ENCODE results near the gene ITIH1. TPM values are rescaled to one million over a fixed set of nuclear protein-coding genes. Genes with fewer than 3 reads are reported as not detected.

Gene ITIH1
- total and polyA plus RNA-seq, 2 of the 4 experiments (the other 2 are of a cell fraction): not detected

- H2BK120ac ChIP-seq (ENCODE audit: low read depth, low read length): no peak overlapping the region
- no peak overlapping the region for H2AFZ ChIP-seq (replicated peaks; ENCODE audit: low read length, poor library complexity)
- no peaks in the 10 kb centered on the region for H3K4me1 ChIP-seq (ENCODE audit: control insufficient read depth, insufficient read depth, low read length)
- H3K14ac ChIP-seq (replicated peaks; ENCODE audit: low read depth, low read length): no peak overlapping the region
- H3K36me3 ChIP-seq (ENCODE audit: control insufficient read depth, insufficient read depth, low read length): no peaks in the 10 kb centered on the region
- no peak overlapping the region for H3K4me2 ChIP-seq (ENCODE audit: low read depth, low read length)
- H3K4me3 ChIP-seq (ENCODE audit: insufficient read depth, low read depth, low read length): no peak overlapping the region
- H4K5ac ChIP-seq (ENCODE audit: low read depth, low read length): no peak overlapping the region
- H3K27me3 ChIP-seq (ENCODE audit: control insufficient read depth, insufficient read depth, low read length): peaks cover 24% of the 10 kb centered on the region
- DNase-seq (no peak), ATAC-seq (ENCODE audit: low read depth) (no peak)
- 66% methylated on average over 5 of the region's 8 CpGs; no CpG with 5 or more reads in 1 of the 2 experiments for WGBS, 2 experiments (ENCODE audit: extremely low coverage in 2 of 2, insufficient read length in 1 of 2)
- no peak overlapping the region for H3K56ac ChIP-seq (ENCODE audit: extremely low read depth, insufficient read depth, low read length)
- in situ Hi-C loops (cut with MboI; ENCODE audit: low sequenced_read_pairs) (no loop called here), dilution Hi-C loops (cut with HindIII; ENCODE audit: low sequenced_read_pairs, unreplicated experiment) (no loop called here), intact Hi-C loops (cut with micrococcal nuclease) (no loop called here)
- ChIA-PET CTCF (no interaction called here), POLR2A (ENCODE audit: unreplicated experiment) (no interaction called here)
- no peak overlapping the region for H3K27ac ChIP-seq (ENCODE audit: insufficient read depth, low read length)
- no peaks in the 10 kb centered on the region for H3K79me1 ChIP-seq (ENCODE audit: low read depth in 1 of 2, low read length in 2 of 2)
- H3K9ac ChIP-seq (ENCODE audit: low read depth, low read length): no peak overlapping the region
- H2BK5ac ChIP-seq (ENCODE audit: low read depth, low read length, poor library complexity, severe bottlenecking): no peak overlapping the region
- H4K20me1 ChIP-seq (ENCODE audit: insufficient read depth, low read length): no peaks in the 10 kb centered on the region
- H3K18ac ChIP-seq (ENCODE audit: low read depth, low read length): no peak overlapping the region
- no peak overlapping the region for H3K4ac ChIP-seq (ENCODE audit: low read depth, low read length)
- no peak overlapping the region for H4K8ac ChIP-seq (ENCODE audit: low read depth in 2 of 2, low read length in 2 of 2)
- no peak overlapping the region for H2AK5ac ChIP-seq (ENCODE audit: low read depth, low read length)
- H3K9me1 ChIP-seq (ENCODE audit: insufficient read depth, low read length): no peaks in the 10 kb centered on the region
- TF ChIP-seq POLR2A (IDR thresholded peaks at IDR 0.05; ENCODE audit: low read depth, low read length) (no peak), RCOR1 (IDR thresholded peaks at IDR 0.05; ENCODE audit: insufficient replicate concordance, low read length) (no peak), USF2 (IDR thresholded peaks at IDR 0.05; ENCODE audit: low read depth, low read length) (no peak), MAZ (IDR thresholded peaks at IDR 0.05; ENCODE audit: borderline replicate concordance, low read depth, low read length) (no peak), MXI1 (IDR thresholded peaks at IDR 0.05; ENCODE audit: borderline replicate concordance, low read depth, low read length) (no peak), NFE2L2 (IDR thresholded peaks at IDR 0.05; ENCODE audit: low read depth, low read length) (no peak), SMC3 (IDR thresholded peaks at IDR 0.05; ENCODE audit: low read depth, low read length) (no peak), CEBPB (IDR thresholded peaks at IDR 0.05; ENCODE audit: low read depth, low read length) (no peak), FOS (IDR thresholded peaks at IDR 0.05; ENCODE audit: low read depth, low read length) (no peak), RFX5 (IDR thresholded peaks at IDR 0.05; ENCODE audit: low read depth, low read length) (no peak), BHLHE40 (IDR thresholded peaks at IDR 0.05; ENCODE audit: low read depth, low read length) (no peak), MAFK (IDR thresholded peaks at IDR 0.05; ENCODE audit: low read depth, low read length) (no peak), CHD1 (IDR thresholded peaks at IDR 0.05; ENCODE audit: low read depth, low read length) (no peak), RAD21 (IDR thresholded peaks at IDR 0.05; ENCODE audit: low read length) (no peak)
- TF ChIP-seq, protein P1, sequence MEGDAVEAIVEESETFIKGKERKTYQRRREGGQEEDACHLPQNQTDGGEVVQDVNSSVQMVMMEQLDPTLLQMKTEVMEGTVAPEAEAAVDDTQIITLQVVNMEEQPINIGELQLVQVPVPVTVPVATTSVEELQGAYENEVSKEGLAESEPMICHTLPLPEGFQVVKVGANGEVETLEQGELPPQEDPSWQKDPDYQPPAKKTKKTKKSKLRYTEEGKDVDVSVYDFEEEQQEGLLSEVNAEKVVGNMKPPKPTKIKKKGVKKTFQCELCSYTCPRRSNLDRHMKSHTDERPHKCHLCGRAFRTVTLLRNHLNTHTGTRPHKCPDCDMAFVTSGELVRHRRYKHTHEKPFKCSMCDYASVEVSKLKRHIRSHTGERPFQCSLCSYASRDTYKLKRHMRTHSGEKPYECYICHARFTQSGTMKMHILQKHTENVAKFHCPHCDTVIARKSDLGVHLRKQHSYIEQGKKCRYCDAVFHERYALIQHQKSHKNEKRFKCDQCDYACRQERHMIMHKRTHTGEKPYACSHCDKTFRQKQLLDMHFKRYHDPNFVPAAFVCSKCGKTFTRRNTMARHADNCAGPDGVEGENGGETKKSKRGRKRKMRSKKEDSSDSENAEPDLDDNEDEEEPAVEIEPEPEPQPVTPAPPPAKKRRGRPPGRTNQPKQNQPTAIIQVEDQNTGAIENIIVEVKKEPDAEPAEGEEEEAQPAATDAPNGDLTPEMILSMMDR (conservative IDR thresholded peaks at IDR 0.05; ENCODE audit: low read depth, low read length): no peak
- TF ChIP-seq, protein P2, sequence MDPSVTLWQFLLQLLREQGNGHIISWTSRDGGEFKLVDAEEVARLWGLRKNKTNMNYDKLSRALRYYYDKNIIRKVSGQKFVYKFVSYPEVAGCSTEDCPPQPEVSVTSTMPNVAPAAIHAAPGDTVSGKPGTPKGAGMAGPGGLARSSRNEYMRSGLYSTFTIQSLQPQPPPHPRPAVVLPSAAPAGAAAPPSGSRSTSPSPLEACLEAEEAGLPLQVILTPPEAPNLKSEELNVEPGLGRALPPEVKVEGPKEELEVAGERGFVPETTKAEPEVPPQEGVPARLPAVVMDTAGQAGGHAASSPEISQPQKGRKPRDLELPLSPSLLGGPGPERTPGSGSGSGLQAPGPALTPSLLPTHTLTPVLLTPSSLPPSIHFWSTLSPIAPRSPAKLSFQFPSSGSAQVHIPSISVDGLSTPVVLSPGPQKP (IDR thresholded peaks at IDR 0.05; ENCODE audit: borderline replicate concordance, low read depth, low read length): no peak
- no peak overlapping the region for H2BK15ac ChIP-seq (ENCODE audit: low read depth, low read length)
- no peak overlapping the region for H3K23ac ChIP-seq (ENCODE audit: low read depth, low read length)
- no peak overlapping the region for H2BK20ac ChIP-seq (ENCODE audit: low read depth, low read length)
- no TSS peak for BruUV-seq (replicated peaks)
- no peak overlapping the region for H4K91ac ChIP-seq (ENCODE audit: insufficient read depth, low read depth, low read length)
- no peak overlapping the region for H2AK9ac ChIP-seq (replicated peaks; ENCODE audit: low read depth, low read length, poor library complexity)
- no peaks in the 10 kb centered on the region for H3K9me3 ChIP-seq (ENCODE audit: control insufficient read depth, insufficient read depth, low read length)
Measured at GRCh38 chr3:52813810-52814209, 36.4 kb downstream of the ITIH1 start.

All from IMR-90 (cell line).